Measurements from ENCODE around the gene OSBPL3. TPM values are rescaled to one million over a fixed set of nuclear protein-coding genes. Genes with fewer than 3 reads are reported as not detected.

The OSBPL3 gene
- total RNA-seq, 2 donors from 2014 or later: 52.9 to 53.0 TPM

DNA sequence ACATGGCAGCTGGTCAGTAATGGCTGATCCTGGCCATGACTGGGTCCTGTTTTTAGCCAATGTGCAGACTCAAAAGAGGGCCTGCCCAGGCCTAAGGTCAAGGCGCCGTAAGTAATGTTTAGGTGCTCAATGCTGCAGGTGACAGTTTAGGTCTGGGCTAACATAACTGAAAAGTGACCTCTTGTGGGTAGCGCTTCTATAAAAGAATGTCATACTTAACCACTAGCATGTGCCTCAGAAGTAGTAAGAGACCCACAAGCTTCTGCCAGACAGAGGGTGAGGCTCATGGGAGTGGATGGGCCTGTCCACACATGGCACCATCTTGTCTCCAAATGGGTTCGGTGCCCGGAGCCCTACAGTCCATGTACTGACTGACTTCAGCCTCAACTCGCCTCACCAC, 132.2 kb downstream of the OSBPL3 start:
- H3K4me1 Mint-ChIP-seq (ENCODE audit: low read depth): peaks cover 24% of the 10 kb centered on the region
- no peak overlapping the region for H3K27ac Mint-ChIP-seq

GRCh38 chr7:24843821-24844434, 136.1 kb downstream of the OSBPL3 start:
- no peaks in the 10 kb centered on the region for H3K9me3 Mint-ChIP-seq
- no peak overlapping the region for H3K27ac Mint-ChIP-seq
- DNase-seq (no peak), ATAC-seq (replicated peaks in 1 of 2) (no peak)
- H3K27me3 Mint-ChIP-seq (ENCODE audit: low read depth): no peaks in the 10 kb centered on the region
- peaks cover 6 to 10% of the 10 kb centered on the region in 2 donors for H3K36me3 Mint-ChIP-seq (ENCODE audit: insufficient read depth in 2 of 2)
- H3K4me3 Mint-ChIP-seq: no peak overlapping the region
- peaks cover 6% of the 10 kb centered on the region for H3K4me1 Mint-ChIP-seq (ENCODE audit: low read depth)

More for the DNA sequence above, 132.2 kb downstream of the OSBPL3 start:
- no peak for ATAC-seq (replicated peaks in 1 of 2)
- Mint-ChIP-seq H3K4me3 (no peak overlapping the region), H3K27me3 (ENCODE audit: low read depth) (no peaks in the 10 kb centered on the region), H3K36me3 (ENCODE audit: insufficient read depth in 2 of 2) (peaks cover 6 to 20% of the 10 kb centered on the region in 2 donors), H3K9me3 (no peaks in the 10 kb centered on the region)
- DNase-seq: no peak

DNA sequence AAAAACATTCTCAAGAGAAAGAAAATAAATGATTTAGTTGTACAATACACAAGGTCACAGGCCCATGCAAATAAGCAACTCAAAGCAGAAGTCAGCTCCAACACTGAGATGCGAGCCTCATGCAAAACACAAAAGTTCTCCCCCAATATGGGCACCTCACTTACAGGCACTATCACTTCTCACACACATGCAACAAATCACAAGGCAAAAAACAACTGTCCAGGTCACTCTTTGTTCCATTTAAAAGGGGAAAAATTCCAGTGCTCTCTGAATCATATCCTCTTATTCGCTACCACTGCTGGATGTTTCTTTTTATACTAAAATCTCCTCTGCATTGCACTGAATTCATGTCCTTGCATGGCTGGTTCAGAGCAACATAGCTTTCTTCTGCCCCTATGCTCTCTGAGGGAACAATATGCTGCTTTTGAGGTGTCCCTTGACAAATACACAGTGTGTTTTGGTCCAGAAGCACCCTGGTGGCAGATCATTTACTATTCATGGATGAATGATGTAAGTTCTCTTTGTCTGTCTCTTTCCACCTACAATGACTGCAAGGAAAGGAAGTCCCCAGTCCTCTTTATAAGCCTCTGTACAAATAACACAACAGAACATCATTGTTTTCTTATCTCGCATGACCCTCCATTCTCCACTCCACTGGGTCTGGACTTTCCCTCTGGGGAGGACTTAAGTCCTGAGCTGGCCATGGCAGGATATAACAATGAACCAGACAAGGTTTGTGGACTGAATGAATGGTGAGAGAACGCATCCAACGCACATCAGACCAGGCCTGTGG, 137.3 kb downstream of the OSBPL3 start:
- no peak overlapping the region for H3K27ac Mint-ChIP-seq
- DNase-seq: no peak
- H3K27me3 Mint-ChIP-seq (ENCODE audit: low read depth): no peaks in the 10 kb centered on the region
- H3K4me3 Mint-ChIP-seq: no peak overlapping the region
- H3K4me1 Mint-ChIP-seq (ENCODE audit: low read depth): peaks cover 8% of the 10 kb centered on the region
- H3K9me3 Mint-ChIP-seq: no peaks in the 10 kb centered on the region
- H3K36me3 Mint-ChIP-seq (ENCODE audit: insufficient read depth in 2 of 2): peaks cover 8% of the 10 kb centered on the region in 2 donors
- ATAC-seq (replicated peaks in 1 of 2): peak in 1 of 2 donors; percentile 15

- Mint-ChIP-seq H3K27me3 (ENCODE audit: low read depth) (no peaks in the 10 kb centered on the region), H3K9me3 (no peaks in the 10 kb centered on the region), H3K4me3 (no peak overlapping the region), H3K4me1 (ENCODE audit: low read depth) (peaks cover 13% of the 10 kb centered on the region), H3K27ac (peak overlapping the region; percentile 54), H3K36me3 (ENCODE audit: insufficient read depth in 2 of 2) (peaks cover 8 to 11% of the 10 kb centered on the region in 2 donors)
- DNase-seq: no peak
- ATAC-seq (replicated peaks in 1 of 2): peak in 1 of 2 donors; percentile 65
Observed at GRCh38 chr7:24842029-24842428, 137.9 kb downstream of the OSBPL3 start.

GRCh38 chr7:24840563-24840962, 139.4 kb downstream of the OSBPL3 start:
- H3K4me1 Mint-ChIP-seq (ENCODE audit: low read depth): peaks cover 17% of the 10 kb centered on the region
- ATAC-seq (replicated peaks in 1 of 2): no peak
- H3K4me3 Mint-ChIP-seq: no peak overlapping the region
- H3K36me3 Mint-ChIP-seq (ENCODE audit: insufficient read depth in 2 of 2): peaks cover 8 to 11% of the 10 kb centered on the region in 2 donors
- peak overlapping the region; percentile 54 for H3K27ac Mint-ChIP-seq
- no peaks in the 10 kb centered on the region for H3K9me3 Mint-ChIP-seq
- no peak for DNase-seq
- H3K27me3 Mint-ChIP-seq (ENCODE audit: low read depth): no peaks in the 10 kb centered on the region

DNA sequence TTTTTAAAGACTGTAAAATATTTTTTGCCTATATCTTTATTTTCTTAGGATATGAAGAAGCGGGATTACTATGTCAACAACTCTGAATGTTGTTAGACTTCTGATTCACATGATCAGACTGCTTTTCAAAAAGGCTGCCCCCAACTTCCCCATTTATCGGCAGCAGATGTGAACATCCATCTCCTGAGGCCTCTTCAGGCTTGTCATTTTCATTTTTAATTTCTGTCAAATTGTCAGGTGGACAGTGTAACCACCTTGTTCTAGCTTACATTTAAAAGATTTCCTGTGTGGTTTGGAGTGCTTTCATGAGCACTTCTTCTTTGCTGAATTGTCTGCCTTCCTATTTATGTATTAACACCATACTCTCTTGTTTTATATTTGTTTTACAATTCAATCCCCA, 143.9 kb downstream of the OSBPL3 start:
- DNase-seq (no peak), ATAC-seq (replicated peaks in 1 of 2) (no peak)
- peaks cover 32% of the 10 kb centered on the region for H3K4me1 Mint-ChIP-seq (ENCODE audit: low read depth)
- no peak overlapping the region for H3K4me3 Mint-ChIP-seq
- no peaks in the 10 kb centered on the region for H3K27me3 Mint-ChIP-seq (ENCODE audit: low read depth)
- peaks cover 8 to 11% of the 10 kb centered on the region in 2 donors for H3K36me3 Mint-ChIP-seq (ENCODE audit: insufficient read depth in 2 of 2)
- H3K27ac Mint-ChIP-seq: peak overlapping the region; percentile 63
- no peaks in the 10 kb centered on the region for H3K9me3 Mint-ChIP-seq

GRCh38 chr7:24835643-24836042, 144.3 kb downstream of the OSBPL3 start:
- H3K4me1 Mint-ChIP-seq (ENCODE audit: low read depth): peaks cover 35% of the 10 kb centered on the region
- no peaks in the 10 kb centered on the region for H3K9me3 Mint-ChIP-seq
- no peak overlapping the region for H3K27ac Mint-ChIP-seq
- ATAC-seq (replicated peaks in 1 of 2): no peak
- H3K27me3 Mint-ChIP-seq (ENCODE audit: low read depth): no peaks in the 10 kb centered on the region
- H3K36me3 Mint-ChIP-seq (ENCODE audit: insufficient read depth in 2 of 2): peaks cover 8 to 15% of the 10 kb centered on the region in 2 donors
- DNase-seq: no peak
- no peak overlapping the region for H3K4me3 Mint-ChIP-seq

DNA sequence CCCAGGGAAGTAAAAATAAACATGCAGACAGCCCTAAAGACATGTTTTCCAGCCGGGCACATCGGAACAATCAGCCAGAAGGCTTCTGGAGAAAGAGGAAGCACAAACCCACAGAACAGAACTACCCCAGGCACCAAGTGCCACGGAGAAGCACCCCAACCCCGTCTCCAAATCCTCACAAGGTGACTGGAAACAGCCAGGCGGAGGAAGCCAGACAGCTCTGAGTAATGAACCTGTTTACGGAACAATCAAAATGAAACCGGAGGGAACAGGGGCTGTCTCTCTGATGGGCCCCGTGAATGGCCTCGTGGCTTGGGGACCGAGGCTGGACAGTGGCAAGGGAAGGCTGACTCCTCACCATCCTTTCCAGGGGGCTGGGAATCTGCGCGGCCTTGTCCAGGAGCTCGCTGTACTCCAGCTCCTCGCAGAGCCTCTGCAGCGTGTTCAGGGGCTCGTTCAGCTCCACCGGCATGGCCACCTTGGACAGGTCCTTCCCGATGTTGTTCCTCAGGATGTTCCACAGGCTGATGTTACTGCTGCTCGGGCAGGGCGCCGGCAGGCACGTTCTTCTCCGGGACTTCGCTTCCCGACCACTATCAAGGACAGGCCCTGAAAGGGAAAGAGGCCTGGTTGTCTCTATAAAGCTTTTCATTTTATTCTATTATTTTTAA, 145.7 kb downstream of the OSBPL3 start:
- ATAC-seq (replicated peaks in 1 of 2): no peak
- Mint-ChIP-seq H3K36me3 (ENCODE audit: insufficient read depth in 2 of 2) (peaks cover 5 to 12% of the 10 kb centered on the region in 2 donors), H3K27ac (no peak overlapping the region), H3K4me3 (no peak overlapping the region), H3K9me3 (no peaks in the 10 kb centered on the region), H3K27me3 (ENCODE audit: low read depth) (no peaks in the 10 kb centered on the region), H3K4me1 (ENCODE audit: low read depth) (peaks cover 48% of the 10 kb centered on the region)
- peak in 1 of 2 donors; percentile 2 for DNase-seq

DNA sequence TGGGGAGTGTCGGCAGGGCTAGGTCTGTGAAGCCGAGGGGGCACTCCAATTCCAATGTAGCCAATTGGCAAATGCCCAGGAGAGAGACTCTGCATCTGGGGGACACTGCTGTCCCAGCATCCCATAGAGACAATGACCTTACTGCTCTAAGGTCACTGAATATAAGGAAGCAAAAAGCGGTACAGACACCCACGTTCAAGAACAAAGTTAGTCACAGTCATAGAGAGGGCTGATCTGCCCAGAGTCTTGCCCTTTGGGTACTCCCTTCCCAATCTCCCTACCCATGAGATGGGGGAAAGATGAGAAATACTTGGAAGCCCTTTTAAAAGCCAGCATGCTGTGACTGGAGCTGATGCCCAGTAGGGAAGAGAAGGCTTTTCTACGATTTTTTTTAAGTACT, 146.4 kb downstream of the OSBPL3 start:
- Mint-ChIP-seq H3K4me3 (no peak overlapping the region), H3K4me1 (ENCODE audit: low read depth) (peaks cover 54% of the 10 kb centered on the region), H3K27me3 (ENCODE audit: low read depth) (no peaks in the 10 kb centered on the region), H3K27ac (no peak overlapping the region), H3K36me3 (ENCODE audit: insufficient read depth in 2 of 2) (peaks cover 4 to 13% of the 10 kb centered on the region in 2 donors), H3K9me3 (no peaks in the 10 kb centered on the region)
- DNase-seq (no peak), ATAC-seq (replicated peaks in 1 of 2) (no peak)

- no peak overlapping the region for H3K27ac Mint-ChIP-seq
- peaks cover 66% of the 10 kb centered on the region for H3K4me1 Mint-ChIP-seq (ENCODE audit: low read depth)
- no peak for ATAC-seq (replicated peaks in 1 of 2)
Observed at GRCh38 chr7:24831240-24831639, 148.7 kb downstream of the OSBPL3 start.

DNA sequence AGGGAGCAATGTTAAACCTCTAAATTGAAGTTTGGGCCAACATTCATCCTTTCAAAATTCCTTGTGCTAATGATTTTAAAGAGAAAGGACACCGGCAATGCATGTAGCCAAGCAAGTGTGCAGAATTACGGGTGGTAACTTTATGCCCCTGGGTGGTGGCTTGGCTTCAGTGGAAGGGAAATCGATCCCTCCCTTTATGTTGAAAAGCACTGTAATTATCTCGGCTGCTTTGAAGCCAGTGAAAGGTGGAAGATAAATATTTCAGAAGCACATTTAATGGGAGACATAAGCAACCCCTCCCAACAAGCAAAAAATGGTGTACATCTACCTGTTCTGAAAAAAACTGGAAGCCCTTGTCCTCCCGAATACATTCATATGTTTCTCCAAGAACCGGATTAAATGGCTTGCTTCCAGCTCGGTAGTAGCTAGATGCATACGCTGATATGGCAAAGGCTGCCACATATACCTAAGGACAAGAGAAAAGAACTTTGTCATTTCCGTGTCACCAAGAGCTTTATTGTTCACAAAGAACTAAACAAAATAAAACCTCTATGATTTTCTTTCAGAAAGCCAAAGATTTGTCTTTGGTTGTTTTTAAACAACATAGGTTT, 149.4 kb downstream of the OSBPL3 start:
- Mint-ChIP-seq H3K4me1 (ENCODE audit: low read depth) (peaks cover 70% of the 10 kb centered on the region), H3K4me3 (no peak overlapping the region), H3K27me3 (ENCODE audit: low read depth) (no peaks in the 10 kb centered on the region), H3K9me3 (no peaks in the 10 kb centered on the region), H3K36me3 (ENCODE audit: insufficient read depth in 2 of 2) (peaks cover 4 to 12% of the 10 kb centered on the region in 2 donors), H3K27ac (no peak overlapping the region)
- DNase-seq (no peak), ATAC-seq (replicated peaks in 1 of 2) (no peak)

More at GRCh38 chr7:24831240-24831639, 148.7 kb downstream of the OSBPL3 start:
- Mint-ChIP-seq H3K27me3 (ENCODE audit: low read depth) (no peaks in the 10 kb centered on the region), H3K9me3 (no peaks in the 10 kb centered on the region), H3K36me3 (ENCODE audit: insufficient read depth in 2 of 2) (peaks cover 3 to 12% of the 10 kb centered on the region in 2 donors), H3K4me3 (no peak overlapping the region)
- DNase-seq: no peak

DNA sequence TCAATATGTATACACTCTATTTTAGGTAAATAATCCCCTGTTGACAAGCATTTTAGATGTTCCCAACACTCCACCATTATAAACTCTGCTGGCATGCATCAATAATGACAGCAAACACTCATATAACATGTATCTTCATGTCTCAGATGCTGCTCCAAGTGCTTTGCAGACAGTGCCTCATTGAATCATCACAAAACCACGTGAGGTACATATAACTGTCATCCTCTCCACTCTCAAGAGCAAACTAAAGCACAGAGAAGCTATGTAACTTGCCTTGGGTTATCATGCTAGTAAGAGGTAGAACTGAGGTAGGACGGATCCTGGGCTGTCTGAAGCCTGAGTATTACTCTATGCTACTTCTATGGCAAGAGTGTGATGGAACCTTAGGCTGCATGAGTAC, 150.2 kb downstream of the OSBPL3 start:
- ATAC-seq (replicated peaks in 1 of 2): peak; percentile 85 to 92
- Mint-ChIP-seq H3K27ac (no peak overlapping the region), H3K36me3 (ENCODE audit: insufficient read depth in 2 of 2) (peaks cover 5 to 17% of the 10 kb centered on the region in 2 donors), H3K9me3 (no peaks in the 10 kb centered on the region), H3K4me1 (ENCODE audit: low read depth) (peaks cover 74% of the 10 kb centered on the region), H3K27me3 (ENCODE audit: low read depth) (no peaks in the 10 kb centered on the region), H3K4me3 (no peak overlapping the region)
- peak; percentile 33 to 38 for DNase-seq
